NCI-H146 treated with DMSO at 0.1 percent for 48 hours (cell line): ENCODE data around the gene RTN4R.

Experiments used
- DNase-seq: peaks from one replicate; lab custom pipeline; 2025; ENCODE audit not compliant: unreplicated experiment; lab: John Stamatoyannopoulos, UW

The RTN4R gene

GRCh38 chr22:20218987-20219386 lies 49.1 kb downstream of the RTN4R start:
- no peak for DNase-seq

DNA sequence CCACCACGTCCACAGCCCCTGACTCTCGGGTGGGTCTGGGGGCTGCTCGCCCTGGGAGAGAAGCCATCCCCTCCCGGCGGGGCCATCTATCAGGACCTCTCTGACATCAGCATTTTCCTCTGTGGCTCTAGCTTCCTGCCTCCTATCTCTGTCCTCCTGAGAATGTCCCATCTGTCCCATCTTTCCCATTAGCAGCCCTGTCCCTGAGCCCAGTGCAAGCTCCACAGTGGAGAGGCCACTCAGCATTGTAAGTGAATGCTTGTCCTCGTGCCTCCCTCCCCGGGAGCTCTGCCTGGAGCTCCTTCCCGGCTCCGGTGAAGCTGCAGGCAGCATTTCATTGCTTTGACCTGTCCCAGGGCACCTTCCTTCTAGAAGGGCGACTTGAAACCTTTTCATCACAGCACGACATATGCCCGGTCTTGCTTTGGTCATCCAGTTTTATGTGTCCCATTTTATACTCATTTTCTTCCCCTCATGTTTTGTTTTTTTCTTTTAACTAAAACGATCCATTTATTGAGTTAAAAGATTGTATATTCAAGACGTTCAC lies 49.7 kb downstream of the RTN4R start:
- no peak for DNase-seq

GRCh38 chr22:20217563-20217962 lies 50.6 kb downstream of the RTN4R start:
- DNase-seq, result no peak

DNA sequence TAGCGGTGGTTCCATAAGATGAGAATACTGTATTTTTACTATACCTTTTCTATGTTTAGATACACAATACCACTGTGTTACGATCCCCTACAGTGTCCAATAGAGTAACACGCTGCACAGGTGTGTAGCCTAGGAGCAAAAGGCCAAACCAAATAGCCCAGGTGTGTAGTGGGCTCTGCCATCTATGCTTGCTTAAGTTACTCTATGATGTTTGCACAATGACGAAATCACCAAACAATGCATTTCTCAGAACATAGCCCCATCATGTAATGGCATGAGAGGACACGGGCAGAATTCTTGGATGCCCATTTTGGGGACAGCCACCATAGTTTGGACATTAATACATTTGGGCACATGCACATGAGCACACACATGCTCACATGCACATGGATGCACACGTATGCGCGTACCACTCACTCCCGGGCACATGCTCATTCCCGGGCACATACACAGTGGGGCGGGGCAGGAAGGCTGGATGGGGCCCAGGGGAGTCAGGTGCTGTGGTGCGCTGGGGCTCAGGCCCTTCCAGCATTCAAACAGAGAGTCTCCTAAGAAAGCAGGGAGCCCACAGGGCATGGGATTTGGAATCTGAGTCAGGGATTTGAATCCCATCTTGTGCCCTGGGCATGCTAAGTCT lies 51.1 kb downstream of the RTN4R start:
- DNase-seq, result no peak

DNA sequence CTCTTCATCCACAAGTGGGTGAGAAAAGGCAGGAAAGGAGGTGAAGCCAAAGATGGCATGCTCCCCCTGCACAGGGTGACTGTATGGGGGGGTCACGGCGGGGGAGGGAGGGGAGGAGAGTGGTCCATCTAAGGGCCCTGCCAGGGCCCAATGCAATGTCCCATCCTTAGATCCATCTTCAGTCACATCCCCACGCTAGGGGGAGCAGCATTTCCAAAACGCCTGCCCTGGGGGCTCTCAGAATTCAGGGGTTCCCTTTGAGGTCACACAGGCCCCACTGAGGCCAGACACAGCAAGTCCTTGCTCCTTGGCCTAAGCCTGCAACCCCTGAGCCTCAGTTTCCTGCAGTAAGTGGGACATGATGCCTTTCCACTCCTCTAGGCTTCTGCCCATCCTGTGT lies 52.4 kb downstream of the RTN4R start:
- DNase-seq, result no peak

DNA sequence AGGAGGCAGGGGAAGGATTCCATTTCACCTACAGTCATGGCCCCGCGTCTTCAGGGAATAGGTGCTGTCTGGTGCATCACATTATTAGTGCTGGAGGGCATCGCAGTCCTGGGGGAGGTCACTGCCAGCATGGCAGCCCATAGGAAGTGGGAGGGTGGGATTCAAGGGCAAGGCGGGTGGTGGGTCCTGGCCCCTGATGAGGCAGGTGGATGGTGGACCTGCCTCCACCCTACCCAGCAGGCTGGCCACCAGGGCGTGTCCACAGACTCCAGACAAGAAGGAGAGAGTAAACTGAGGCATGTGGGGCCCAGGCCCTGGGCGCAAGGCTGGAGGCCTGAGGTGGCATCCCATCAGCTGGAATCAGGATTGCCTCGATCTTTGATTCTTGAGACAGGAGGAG lies 53.3 kb downstream of the RTN4R start:
- DNase-seq, result no peak

- DNase-seq, result no peak
Measured at GRCh38 chr22:20213833-20214708, 54.0 kb downstream of the RTN4R start.

DNA sequence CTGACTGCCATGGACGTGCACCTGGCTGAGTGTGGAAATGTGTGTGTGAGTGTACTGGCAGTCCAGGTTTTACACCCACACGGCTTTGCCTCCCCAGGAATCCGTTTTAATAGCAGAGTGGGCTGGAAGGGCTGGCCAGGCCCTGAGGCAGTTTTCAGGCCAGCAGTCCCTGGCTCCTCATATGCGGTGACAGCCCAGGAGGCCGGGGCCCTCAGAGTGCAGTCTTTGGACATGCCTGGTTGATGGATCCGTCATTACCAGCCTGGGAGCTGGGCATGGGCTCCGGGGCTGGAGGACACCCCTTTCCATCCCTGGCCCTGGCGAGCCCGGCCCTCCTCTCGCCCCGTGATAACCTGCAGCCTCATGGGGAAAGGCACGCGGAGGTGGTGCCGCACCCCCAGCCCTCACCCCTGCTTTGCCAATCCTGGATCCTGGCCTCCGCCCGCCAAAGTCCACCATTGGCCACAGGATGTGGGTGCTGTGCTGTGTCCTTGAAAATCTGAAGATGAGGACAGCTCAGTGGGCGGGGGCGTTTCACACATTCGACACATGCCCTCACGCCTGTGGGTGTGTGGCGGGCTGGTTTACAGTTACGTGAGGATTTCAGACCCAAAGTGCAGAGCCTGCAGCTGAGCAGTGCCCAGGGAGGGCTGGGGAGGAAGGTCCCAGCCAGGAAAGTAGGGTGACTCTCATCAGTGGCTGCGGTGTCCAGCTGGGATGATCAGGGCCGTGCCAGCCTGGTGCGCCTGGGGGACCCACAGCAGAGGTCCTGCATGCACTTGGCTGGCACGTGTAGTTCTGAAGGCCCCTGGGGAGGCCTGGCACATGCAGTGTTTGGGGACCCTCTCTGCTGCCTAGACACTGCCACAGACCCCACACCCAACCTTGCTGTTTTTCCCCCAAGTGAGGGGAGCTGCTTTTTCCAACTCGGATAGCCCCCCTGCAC lies 55.1 kb downstream of the RTN4R start:
- no peak for DNase-seq

DNA sequence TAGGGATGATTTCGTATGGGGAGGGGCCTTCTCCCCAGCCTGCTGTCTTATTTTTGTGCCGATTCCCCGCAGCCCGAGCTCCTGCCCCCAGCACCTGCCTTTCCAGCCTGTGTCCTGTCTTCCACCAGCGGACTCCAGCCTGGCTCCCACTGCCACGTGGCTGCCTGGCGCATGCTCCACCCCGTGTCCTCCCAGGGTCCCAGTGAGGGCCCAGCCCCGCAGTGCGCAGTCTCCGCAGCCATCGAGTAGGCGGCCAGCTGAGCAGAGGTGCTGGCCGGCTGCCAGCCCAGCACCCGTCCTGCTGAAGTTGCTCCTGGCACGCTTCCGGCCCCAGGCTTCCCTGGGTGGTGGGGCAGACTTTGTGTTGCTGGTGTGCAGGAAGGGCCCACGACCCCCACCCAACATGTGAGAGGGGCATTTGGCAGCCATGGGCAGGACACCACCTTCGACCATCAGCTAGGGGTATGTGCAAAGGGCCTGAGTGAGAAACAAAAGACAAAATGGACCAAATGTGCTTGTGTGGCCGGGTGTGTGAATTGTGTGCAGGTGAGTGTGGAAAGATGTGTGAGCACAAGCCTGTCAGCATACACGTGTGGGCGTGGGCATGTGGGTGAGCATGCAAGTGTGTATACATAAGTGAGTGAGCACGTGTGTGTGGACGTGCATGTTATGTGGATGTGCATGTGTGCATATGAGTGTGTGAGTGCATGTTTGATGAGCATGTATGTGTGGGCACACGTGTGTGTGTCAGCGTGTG lies 55.9 kb downstream of the RTN4R start:
- no peak for DNase-seq

DNA sequence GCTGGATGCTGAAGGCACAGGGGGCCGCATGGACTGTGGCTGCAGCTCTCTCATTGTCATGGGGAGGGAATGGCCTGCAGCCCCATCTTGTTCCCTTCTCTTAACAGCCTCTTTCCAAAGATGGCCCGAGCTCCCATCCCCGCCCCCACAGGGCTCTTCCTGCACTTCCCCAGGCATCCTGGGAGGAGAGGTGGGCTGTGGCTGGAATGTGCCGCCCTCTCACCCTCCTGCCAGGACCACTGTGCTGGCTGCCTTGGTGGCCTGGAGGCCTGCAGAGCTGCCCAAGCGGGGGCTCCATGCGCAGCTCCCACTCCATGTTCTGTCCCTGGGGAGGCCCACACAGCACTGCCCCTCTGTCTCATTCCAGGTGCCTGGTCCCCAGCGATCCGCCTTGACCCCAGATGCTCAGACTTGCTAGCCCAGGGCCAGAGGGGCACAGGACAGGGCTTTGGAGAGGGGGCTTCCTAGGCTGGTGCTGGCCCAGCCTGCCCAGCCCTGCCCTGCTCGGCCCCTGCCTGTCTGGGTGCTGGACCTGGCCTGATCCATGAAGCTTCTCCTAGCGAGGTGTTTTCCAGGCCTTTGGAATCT lies 56.6 kb downstream of the RTN4R start:
- DNase-seq, result no peak

DNA sequence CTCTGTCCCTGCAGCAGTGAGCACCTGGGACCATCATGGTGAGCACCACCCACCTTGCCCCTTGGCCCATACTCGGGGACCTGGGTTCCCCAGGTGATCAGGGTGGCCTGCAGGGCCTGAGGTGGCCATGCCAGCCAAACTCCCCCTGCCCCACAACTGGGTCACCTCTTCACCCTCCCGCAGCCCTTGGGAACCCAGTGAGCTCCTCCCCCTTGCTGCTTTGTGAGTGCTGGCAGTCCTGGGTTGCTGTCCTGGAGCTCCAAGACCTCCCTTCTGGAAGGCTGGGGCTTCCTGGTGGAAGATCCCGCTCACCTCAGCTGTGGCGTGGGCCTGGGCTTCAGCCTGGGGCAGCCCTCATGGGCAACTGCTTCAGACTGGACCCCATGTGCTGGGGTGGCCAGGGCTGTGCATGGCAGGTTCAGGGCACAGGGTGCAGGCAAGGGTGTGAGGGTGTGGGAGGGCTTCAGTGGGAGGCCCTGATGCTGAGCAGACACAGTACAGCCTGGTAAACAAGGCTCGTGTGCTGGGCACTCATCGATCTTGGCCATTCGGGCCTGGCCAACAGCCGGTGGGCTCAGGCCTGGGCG lies 57.6 kb downstream of the RTN4R start:
- DNase-seq, result no peak

GRCh38 chr22:20209761-20210250 lies 58.3 kb downstream of the RTN4R start:
- no peak for DNase-seq

DNA sequence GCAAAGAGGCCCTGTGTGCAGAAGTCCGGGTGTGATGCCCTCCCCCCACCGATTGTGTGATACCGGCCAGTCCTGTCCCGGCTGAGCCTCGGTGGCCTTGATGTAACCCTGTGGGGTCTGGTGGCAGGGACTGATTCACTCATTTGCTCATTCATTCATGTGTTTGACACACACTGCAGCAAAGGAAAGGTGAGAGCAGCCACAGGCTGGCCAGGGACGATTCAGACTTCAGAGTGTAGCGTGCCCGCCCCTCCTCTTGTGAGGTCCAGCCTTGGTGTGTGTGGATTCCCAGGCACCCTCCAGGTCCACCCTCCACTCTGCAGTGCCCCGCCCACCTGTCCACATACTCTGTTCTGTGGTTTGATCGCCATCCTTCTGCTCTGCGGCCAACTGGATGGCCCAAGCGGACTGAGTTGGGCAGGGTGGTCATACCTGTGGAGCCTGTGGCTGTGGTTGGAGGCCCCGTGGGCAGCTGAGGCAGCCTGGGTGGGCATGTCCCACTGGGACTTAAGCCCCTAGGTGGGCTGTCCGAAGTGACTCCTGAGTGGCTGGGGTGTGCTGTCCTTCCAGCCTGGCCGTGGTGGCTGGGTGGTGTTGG lies 59.3 kb downstream of the RTN4R start:
- DNase-seq, result no peak

DNA sequence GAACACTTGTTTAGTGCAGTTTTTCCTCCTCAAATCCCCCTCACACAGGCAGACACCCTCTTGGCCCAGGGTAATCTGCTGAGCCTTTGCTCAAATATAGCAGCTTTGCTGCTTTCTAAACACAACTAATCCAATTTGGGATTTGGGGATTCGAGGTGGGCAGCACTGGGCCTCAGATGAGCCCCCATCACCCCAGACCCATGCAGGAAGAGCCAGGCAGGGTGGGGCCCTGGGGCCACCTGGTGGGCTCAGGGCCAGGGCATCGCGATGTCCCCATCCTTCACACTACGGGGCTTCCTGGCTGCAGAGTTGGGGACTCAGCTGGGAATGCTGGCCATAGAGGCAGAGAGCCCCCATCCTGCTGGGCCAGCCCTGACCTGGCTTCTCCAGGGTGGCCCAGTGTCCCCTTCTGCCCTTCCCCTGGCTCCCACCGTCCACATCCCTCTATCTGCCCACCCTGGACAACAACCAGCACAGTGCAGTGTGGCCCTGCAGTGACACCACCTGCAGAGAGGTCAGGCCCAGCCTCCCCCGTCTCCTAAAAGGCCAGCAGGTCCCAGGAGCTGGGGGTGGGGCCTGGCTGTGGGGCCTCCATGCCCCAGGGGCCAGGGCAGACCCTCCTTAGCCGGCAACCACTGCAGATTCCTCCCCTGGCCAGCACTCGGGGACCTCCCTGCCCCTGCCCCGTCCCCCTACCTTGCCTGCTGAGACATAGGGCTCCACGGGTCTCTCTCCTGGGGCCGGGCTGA lies 60.7 kb downstream of the RTN4R start:
- no peak for DNase-seq

DNA sequence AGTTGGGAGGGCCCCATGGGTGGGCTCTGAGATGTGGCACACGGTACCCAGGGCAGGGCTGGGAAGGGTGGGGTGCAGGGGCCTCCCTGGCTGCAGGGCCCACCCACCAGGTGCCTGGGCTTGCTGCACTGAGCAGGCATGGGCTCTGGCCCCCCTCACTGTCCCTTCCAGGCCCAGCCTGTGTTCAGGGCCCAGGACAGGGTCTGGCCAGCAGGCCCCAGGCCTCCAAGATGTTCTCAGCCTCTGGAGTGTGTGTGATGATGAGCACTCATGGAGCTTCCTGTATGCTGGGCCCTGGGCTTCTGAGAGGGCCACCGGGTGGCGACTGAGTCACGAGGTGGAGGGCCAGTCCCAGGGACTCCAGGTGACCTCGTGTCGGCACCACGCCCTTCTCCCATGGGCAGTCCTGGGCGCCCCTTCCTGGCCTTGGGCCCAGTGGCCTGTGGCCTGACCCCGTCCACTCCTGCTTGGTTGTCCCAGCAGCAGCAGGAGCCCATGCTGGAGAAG lies 61.4 kb downstream of the RTN4R start:
- no peak for DNase-seq

DNA sequence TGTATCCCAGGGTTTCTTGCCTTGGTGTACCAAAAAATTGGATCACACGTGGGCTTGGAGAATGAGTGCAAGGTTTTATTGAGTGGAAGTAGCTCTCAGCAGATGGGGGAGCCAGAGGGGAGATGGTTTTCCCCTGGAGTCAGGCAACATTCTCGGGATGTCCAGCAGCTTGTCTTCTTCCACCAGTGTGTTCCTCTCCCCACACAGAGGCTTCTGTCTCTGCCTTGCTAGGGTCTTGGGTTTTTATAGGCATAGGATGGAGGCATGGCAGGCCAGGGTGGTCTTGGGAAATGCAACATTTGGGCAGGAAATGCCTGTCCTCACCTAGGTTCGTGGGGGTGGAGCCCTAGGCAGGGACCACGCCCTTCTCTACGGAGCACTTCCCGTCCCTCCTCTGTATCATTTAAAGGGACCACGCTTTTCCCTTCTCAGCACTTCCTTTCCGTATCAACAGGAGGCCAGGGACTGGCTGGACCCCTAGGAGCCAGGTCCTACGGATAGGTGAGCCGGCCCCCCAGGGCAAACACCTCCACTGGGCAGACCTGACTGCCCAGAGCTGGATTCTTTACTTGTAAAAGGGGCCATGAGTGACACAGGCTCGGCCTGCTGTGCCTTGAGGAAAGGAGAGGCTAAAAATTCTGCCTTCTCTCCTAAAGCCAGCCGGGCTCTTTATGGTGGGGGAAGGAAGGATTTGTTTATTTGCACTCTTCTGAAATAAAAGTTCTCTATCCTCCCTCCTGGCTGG lies 62.0 kb downstream of the RTN4R start:
- no peak for DNase-seq

GRCh38 chr22:20205464-20205963 lies 62.6 kb downstream of the RTN4R start:
- DNase-seq, result no peak
